Peyer's patch (tissue), 4 donors: Measurements from ENCODE around the gene MAP3K6. TPM values are rescaled to one million over a fixed set of nuclear protein-coding genes. Genes with fewer than 3 reads are reported as not detected.

Experiments used
- DNase-seq, 3 donors: peaks; one replicate each; pipeline ENCODE4 v3.0.0-alpha.2; 2017 to 2019
- H3K27ac ChIP-seq, 4 donors: fragments of 200-600 bp; sonication (generic); one replicate each; pipeline ENCODE4 v1.5.1; 2016 to 2019
- H3K27me3 ChIP-seq, 2 donors: fragments of 200-600 bp; sonication (generic); one replicate each; pipeline ENCODE4 v1.5.1; 2019
- H3K36me3 ChIP-seq, 3 donors: fragments of 200-600 bp; sonication (generic); one replicate each; pipeline ENCODE4 v1.5.1; 2016 to 2019
- H3K4me1 ChIP-seq, 4 donors: fragments of 200-600 bp; sonication (generic); one replicate each; pipeline ENCODE4 v1.5.1; 2016 to 2019
- H3K4me3 ChIP-seq, 4 donors: fragments of 200-600 bp; sonication (generic); 1 replicate in 3 of 4; 2 replicates in 1 of 4; pipeline ENCODE4 v1.5.1; 2016 to 2019; ENCODE audit warnings: mild to moderate bottlenecking in 1 of 4
- H3K9me3 ChIP-seq, 4 donors: fragments of 200-600 bp; sonication (generic); one replicate each; pipeline ENCODE4 v1.5.1; 2016 to 2019; ENCODE audit warnings: mild to moderate bottlenecking in 1 of 4
- POLR2A ChIP-seq, 2 donors: fragments of 450-650 bp; IDR thresholded peaks; one replicate each; pipeline ENCODE4 v1.5.1; 2017; ENCODE audit warnings: antibody characterized with exemption in 2 of 2, mild to moderate bottlenecking in 2 of 2, moderate library complexity in 2 of 2
- total RNA-seq, 4 donors: library from RNA; depleted of rRNA; stranded (reverse); fragments of >200 nt; gene quantifications; one replicate each; pipeline ENCODE4 v1.1.0, GENCODE V29; 2016
- TF ChIP-seq, protein P1 (sequence below), 6 experiments: fragments of 450-650 bp in 4 of 6; fragments of 200-600 bp in 2 of 6; sonication (generic) in 1 of 6; IDR thresholded peaks; one replicate each; pipeline ENCODE4 v1.5.1; 2017 to 2019; ENCODE audit warnings: antibody characterized with exemption in 6 of 6, mild to moderate bottlenecking in 3 of 6, moderate library complexity in 1 of 6

The MAP3K6 gene
- total RNA-seq, 4 donors from 2014 or later: 6.3 to 124 (median 34.1) TPM

DNA sequence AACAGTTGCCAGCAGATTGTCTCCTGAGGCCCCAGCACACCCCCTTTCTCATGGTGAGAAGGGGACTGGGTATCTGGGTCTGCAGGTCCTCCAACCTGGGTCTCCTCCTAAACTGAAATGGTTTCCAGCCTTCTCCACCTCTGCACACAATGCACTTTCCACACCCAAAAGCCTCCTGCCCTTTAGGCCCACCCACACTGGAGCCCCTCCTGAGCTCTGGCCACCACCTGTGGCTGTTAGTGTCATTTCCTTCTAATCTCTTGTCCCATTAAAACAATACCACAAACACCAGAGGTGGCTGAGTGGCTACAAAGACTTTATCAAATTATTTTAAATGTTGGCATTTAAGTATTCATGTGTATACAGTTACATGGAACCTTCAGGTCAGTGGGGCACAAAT lies 37.2 kb upstream of the MAP3K6 start:
- no peak for TF ChIP-seq POLR2A (IDR thresholded peaks at IDR 0.05)
- TF ChIP-seq, protein P1, sequence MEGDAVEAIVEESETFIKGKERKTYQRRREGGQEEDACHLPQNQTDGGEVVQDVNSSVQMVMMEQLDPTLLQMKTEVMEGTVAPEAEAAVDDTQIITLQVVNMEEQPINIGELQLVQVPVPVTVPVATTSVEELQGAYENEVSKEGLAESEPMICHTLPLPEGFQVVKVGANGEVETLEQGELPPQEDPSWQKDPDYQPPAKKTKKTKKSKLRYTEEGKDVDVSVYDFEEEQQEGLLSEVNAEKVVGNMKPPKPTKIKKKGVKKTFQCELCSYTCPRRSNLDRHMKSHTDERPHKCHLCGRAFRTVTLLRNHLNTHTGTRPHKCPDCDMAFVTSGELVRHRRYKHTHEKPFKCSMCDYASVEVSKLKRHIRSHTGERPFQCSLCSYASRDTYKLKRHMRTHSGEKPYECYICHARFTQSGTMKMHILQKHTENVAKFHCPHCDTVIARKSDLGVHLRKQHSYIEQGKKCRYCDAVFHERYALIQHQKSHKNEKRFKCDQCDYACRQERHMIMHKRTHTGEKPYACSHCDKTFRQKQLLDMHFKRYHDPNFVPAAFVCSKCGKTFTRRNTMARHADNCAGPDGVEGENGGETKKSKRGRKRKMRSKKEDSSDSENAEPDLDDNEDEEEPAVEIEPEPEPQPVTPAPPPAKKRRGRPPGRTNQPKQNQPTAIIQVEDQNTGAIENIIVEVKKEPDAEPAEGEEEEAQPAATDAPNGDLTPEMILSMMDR (IDR thresholded peaks at IDR 0.05): no peak
- Histone ChIP-seq H3K27ac (peak overlapping the region; percentile 54 to 86 (median 67)), H3K9me3 (no peaks in the 10 kb centered on the region), H3K27me3 (no peaks in the 10 kb centered on the region), H3K36me3 (peaks cover 0 to 30% (median 0%) of the 10 kb centered on the region in 3 donors), H3K4me3 (no peak overlapping the region), H3K4me1 (peaks cover 3 to 35% (median 21%) of the 10 kb centered on the region in 4 donors)
- DNase-seq: no peak

DNA sequence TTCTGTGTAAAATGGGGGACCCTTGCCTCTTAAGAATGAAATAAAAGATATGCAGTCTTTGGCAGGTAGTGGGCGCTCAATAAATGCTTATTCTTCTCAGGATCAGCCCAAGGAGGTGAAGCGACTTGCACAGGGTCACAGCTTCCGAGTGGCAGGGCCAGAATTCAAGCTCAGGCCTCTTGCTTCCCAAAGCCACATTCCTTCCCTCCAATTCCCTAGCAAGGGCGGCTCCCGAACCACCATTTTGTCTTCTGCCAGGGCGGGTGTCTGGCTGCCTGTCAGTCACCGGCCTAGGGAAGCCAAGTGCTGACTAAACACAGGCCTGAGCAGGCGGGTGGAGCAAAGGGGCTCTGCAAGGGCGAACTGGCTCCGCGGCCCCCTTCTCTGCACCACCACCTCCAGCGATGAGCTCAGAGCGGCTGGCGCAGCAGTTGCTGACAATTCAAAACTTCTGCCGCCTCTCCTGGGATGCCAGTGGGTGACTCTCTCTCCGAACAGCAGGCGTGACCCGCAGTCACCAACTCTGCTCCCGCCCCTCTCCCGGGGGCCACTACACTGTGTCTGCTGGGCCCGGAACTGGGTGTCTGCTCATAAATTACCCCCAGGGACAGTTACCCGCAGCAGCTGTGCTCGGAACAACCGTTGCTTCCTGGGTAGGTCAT lies 36.4 kb upstream of the MAP3K6 start:
- Histone ChIP-seq H3K27me3 (no peaks in the 10 kb centered on the region), H3K36me3 (peaks cover 0 to 23% (median 0%) of the 10 kb centered on the region in 3 donors), H3K4me3 (peak overlapping the region in 1 of 4 donors; percentile 26), H3K9me3 (no peaks in the 10 kb centered on the region), H3K4me1 (peaks cover 3 to 40% (median 21%) of the 10 kb centered on the region in 4 donors), H3K27ac (peak overlapping the region; percentile 54 to 86 (median 67))
- TF ChIP-seq POLR2A (IDR thresholded peaks at IDR 0.05): no peak
- TF ChIP-seq, protein P1 (IDR thresholded peaks at IDR 0.05): peak in 5 of 6 experiments; percentile 23 to 60 (median 31)
- DNase-seq: peak; percentile 65 to 83 (median 81)

DNA sequence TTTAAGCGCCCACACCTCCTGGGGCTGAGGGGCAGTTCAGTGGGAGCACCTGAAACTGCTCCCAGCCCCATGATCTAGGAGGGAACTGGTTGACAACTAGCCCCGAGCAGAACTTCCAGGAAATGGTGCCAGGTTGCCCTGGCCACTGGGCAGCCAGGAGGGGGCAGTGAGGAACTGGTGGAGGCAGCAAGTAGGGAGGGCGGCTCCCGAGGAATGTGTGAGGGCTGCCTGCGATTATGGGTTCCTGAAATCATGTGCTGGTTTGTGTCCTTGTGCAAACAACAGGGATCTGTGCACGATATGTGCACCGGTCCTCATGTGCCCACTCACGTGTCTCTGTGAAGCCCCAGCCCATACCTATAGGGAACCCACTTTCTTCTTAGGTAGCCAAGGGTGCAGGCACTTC lies 35.6 kb upstream of the MAP3K6 start:
- peaks cover 0 to 14% (median 0%) of the 10 kb centered on the region in 3 donors for H3K36me3 ChIP-seq
- DNase-seq: peak; percentile 63 to 83 (median 65)
- H3K27me3 ChIP-seq: no peaks in the 10 kb centered on the region
- TF ChIP-seq, protein P1 (IDR thresholded peaks at IDR 0.05): peak; percentile 29 to 62 (median 54)
- TF ChIP-seq POLR2A (IDR thresholded peaks at IDR 0.05): no peak
- H3K27ac ChIP-seq: peak overlapping the region; percentile 54 to 86 (median 67)
- H3K9me3 ChIP-seq: no peaks in the 10 kb centered on the region
- H3K4me3 ChIP-seq: no peak overlapping the region
- peaks cover 3 to 40% (median 19%) of the 10 kb centered on the region in 4 donors for H3K4me1 ChIP-seq

DNA sequence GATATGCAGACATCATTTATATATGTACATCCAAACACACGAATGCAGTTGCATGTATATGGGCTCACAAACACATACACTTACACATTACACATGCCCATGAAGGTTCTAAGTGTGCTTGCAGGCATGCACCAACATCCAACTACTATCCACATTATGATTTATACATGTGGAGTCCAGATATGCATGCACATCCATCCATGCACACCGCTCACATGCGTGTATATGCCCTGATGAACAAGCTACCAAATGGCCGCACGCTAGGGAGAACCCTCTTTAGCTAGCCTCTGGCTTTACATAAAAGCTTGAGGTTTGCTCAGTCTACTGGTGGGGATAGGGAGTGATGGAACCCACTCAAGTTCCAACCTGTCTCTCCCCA lies 34.2 kb upstream of the MAP3K6 start:
- H3K27me3 ChIP-seq: no peaks in the 10 kb centered on the region
- no peak overlapping the region for H3K27ac ChIP-seq
- no peak for TF ChIP-seq POLR2A (IDR thresholded peaks at IDR 0.05)
- TF ChIP-seq, protein P1 (IDR thresholded peaks at IDR 0.05): no peak
- peaks cover 3 to 37% (median 16%) of the 10 kb centered on the region in 4 donors for H3K4me1 ChIP-seq
- H3K9me3 ChIP-seq: no peaks in the 10 kb centered on the region
- DNase-seq: no peak
- peaks cover 0 to under 1% (median 0%) of the 10 kb centered on the region in 3 donors for H3K36me3 ChIP-seq
- H3K4me3 ChIP-seq: no peak overlapping the region

DNA sequence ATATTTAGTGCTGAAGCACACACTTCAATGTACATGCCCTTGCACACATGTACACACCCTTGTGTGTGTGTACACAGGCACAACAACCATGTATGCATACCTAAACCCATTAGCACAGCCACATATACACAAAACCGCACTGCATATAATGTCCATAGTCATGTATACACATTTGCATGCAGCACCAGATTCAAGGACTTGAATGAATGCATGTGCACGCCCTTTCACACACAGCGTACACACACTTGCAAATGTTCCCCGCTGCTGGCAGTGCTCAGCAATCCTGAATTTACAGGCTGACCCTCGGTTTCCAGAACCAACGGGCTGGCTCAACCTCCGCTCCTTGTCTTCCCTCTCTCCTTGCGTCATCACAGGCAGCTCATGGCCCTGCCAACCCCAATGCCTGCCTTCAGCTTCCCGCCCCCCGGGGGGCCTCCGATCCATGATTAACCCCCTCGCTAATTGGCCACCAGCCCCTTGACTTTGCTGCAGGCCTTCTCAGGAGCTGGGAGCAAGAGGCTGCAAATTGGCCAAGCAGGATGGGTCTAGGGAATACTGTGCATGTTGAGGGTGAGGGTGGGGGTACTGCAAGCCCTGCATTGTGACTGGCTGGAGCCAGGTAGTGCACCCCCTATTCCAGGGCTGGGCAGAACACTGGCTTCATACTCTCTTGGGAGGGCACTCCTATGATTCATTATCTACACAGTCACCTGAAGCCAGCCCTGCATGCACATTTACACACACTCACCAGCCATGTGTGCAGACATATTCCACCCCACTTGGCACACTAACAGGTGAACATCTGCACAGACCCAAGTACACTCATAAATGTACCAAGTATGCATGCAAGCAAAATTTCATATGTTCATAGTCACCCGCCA lies 33.6 kb upstream of the MAP3K6 start:
- DNase-seq: no peak
- no peak for TF ChIP-seq POLR2A (IDR thresholded peaks at IDR 0.05)
- TF ChIP-seq, protein P1 (IDR thresholded peaks at IDR 0.05): no peak
- peaks cover 3 to 34% (median 16%) of the 10 kb centered on the region in 4 donors for H3K4me1 ChIP-seq

More for the DNA sequence above, 33.6 kb upstream of the MAP3K6 start:
- Histone ChIP-seq H3K27ac (no peak overlapping the region), H3K27me3 (no peaks in the 10 kb centered on the region), H3K36me3 (no peaks in the 10 kb centered on the region), H3K4me3 (no peak overlapping the region), H3K9me3 (no peaks in the 10 kb centered on the region)
